HG03558 (cell line): ENCODE measurements around the gene TPCN2.
"Not testable (repeated sequence)": the region's sequence is repeated elsewhere in the genome, so short reads cannot be mapped to it uniquely, and the experiment has no call there.

Source experiments
- ATAC-seq: cut with Tn5 transposase; IDR thresholded peaks from one replicate; pipeline ENCODE4 v1.9.1; 2021; ENCODE audit warnings: moderate number of reproducible peaks; ENCODE audit not compliant: unreplicated experiment; ENCODE audit errors: extremely low read depth

Gene TPCN2

GRCh38 chr11:69122630-69123431 lies 74.1 kb downstream of the TPCN2 start:
- no peak for ATAC-seq

GRCh38 chr11:69123593-69124545 lies 75.1 kb downstream of the TPCN2 start:
- no peak for ATAC-seq

GRCh38 chr11:69125861-69126260 lies 77.1 kb downstream of the TPCN2 start:
- ATAC-seq, result no peak

GRCh38 chr11:69126286-69126685 lies 77.6 kb downstream of the TPCN2 start:
- no peak for ATAC-seq

- ATAC-seq, result no peak
Measured at GRCh38 chr11:69127081-69127850, 78.5 kb downstream of the TPCN2 start.

GRCh38 chr11:69127884-69128283 lies 79.2 kb downstream of the TPCN2 start:
- ATAC-seq, result no peak

- no peak for ATAC-seq
Measured at GRCh38 chr11:69129053-69129452, 80.3 kb downstream of the TPCN2 start.

GRCh38 chr11:69129647-69130046 lies 80.9 kb downstream of the TPCN2 start:
- ATAC-seq, result no peak

- ATAC-seq, result no peak
Measured at GRCh38 chr11:69130654-69131053, 81.9 kb downstream of the TPCN2 start.

- no peak for ATAC-seq
Measured at GRCh38 chr11:69131121-69131566, 82.4 kb downstream of the TPCN2 start.

GRCh38 chr11:69131644-69132300 lies 83.0 kb downstream of the TPCN2 start:
- ATAC-seq, result no peak

- no peak for ATAC-seq
Measured at GRCh38 chr11:69132301-69132670, 83.6 kb downstream of the TPCN2 start.

- no peak for ATAC-seq
Measured at GRCh38 chr11:69133251-69133650, 84.5 kb downstream of the TPCN2 start.

GRCh38 chr11:69134182-69134581 lies 85.5 kb downstream of the TPCN2 start:
- ATAC-seq, result not testable (repeated sequence)

- ATAC-seq, result no peak
Measured at GRCh38 chr11:69134957-69135356, 86.2 kb downstream of the TPCN2 start.

- no peak for ATAC-seq
Measured at GRCh38 chr11:69135420-69136363, 87.0 kb downstream of the TPCN2 start.

- ATAC-seq, result no peak
Measured at GRCh38 chr11:69136471-69136870, 87.7 kb downstream of the TPCN2 start.

GRCh38 chr11:69137151-69137844 lies 88.6 kb downstream of the TPCN2 start:
- no peak for ATAC-seq
